ENCODE measurements around the gene NCKAP5L.

DNA sequence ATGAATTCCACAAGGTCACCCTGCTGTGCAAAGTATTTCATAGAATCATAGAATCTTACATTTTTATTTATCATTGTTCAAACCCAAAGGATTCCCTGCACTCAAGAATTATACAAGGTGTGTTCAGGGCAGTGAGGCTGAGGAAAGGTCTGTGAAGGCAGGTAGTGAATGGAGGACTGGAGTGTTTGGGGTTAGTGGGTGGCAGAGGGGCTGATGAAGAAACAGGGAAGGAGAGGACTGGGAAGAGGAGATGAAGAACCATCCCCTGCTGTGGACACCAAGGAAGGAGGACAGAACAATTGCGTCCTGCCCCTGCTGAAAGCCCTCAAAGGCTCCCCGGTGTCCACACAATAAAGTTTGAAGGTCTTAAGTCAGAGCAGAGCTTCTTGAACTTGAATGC is 25.5 kb upstream of the NCKAP5L start:
- TF ChIP-seq CTCF (IDR thresholded peaks at IDR 0.05) (no peak), POLR2A (IDR thresholded peaks at IDR 0.05) (no peak), EP300 (IDR thresholded peaks at IDR 0.05) (no peak), POLR2AphosphoS5 (IDR thresholded peaks at IDR 0.05) (no peak)
